ENCODE results near the gene STXBP6.

STXBP6 gene

GRCh38 chr14:25049568-25050268 is at the start of gene STXBP6:
STXBP6 (minus strand) TSS chr14:25050147; CDS start chr14:24974818, 75,329 bp downstream.
- peak; percentile 26 for DNase-seq

- no peak for DNase-seq
Measured at GRCh38 chr14:25097120-25097519, 47.2 kb upstream of the STXBP6 start.

- no peak for DNase-seq
Measured at GRCh38 chr14:25095736-25096437, 45.9 kb upstream of the STXBP6 start.

GRCh38 chr14:25094171-25094907 is 44.4 kb upstream of the STXBP6 start:
- DNase-seq: no peak

GRCh38 chr14:25092258-25092740 is 42.4 kb upstream of the STXBP6 start:
- no peak for DNase-seq

GRCh38 chr14:25090716-25091454 is 40.9 kb upstream of the STXBP6 start:
- DNase-seq: no peak

GRCh38 chr14:25090256-25090655 is 40.3 kb upstream of the STXBP6 start:
- no peak for DNase-seq

GRCh38 chr14:25089496-25089895 is 39.5 kb upstream of the STXBP6 start:
- DNase-seq: no peak

GRCh38 chr14:25086821-25087396 is 37.0 kb upstream of the STXBP6 start:
- peak; percentile 45 for DNase-seq

GRCh38 chr14:25086081-25086480 is 36.1 kb upstream of the STXBP6 start:
- no peak for DNase-seq

- peak; percentile 44 for DNase-seq
Measured at GRCh38 chr14:25080682-25081081, 30.7 kb upstream of the STXBP6 start.

GRCh38 chr14:25079311-25079710 is 29.4 kb upstream of the STXBP6 start:
- peak; percentile 33 for DNase-seq

- no peak for DNase-seq
Measured at GRCh38 chr14:25074099-25074685, 24.2 kb upstream of the STXBP6 start.

- no peak for DNase-seq
Measured at GRCh38 chr14:25069879-25070278, 19.9 kb upstream of the STXBP6 start.

GRCh38 chr14:25067600-25067999 is 17.7 kb upstream of the STXBP6 start:
- no peak for DNase-seq

- DNase-seq: no peak
Measured at GRCh38 chr14:25062022-25062321, 12.0 kb upstream of the STXBP6 start.

GRCh38 chr14:25056688-25057078 is 6.7 kb upstream of the STXBP6 start:
- DNase-seq: no peak

- peak; percentile 10 for DNase-seq
Measured at GRCh38 chr14:25055992-25056687, 6.2 kb upstream of the STXBP6 start.

- DNase-seq: no peak
Measured at GRCh38 chr14:25055005-25055404, 5.1 kb upstream of the STXBP6 start.

GRCh38 chr14:25053585-25053984 is 3.6 kb upstream of the STXBP6 start:
- DNase-seq: no peak

- DNase-seq: no peak
Measured at GRCh38 chr14:25052921-25053320, 3.0 kb upstream of the STXBP6 start.

- DNase-seq: no peak
Measured at GRCh38 chr14:25052385-25052784, 2.4 kb upstream of the STXBP6 start.

Measured in inflammatory macrophage treated with lipopolysaccharide for 4 hours (primary cell).